ENCODE results near the gene ARHGAP18. TPM values are rescaled to one million over a fixed set of nuclear protein-coding genes. Genes with fewer than 3 reads are reported as not detected.
A peak's percentile ranks its signal among the peaks of the same experiment; 100 is the strongest.

ARHGAP18 gene
- total and polyA plus RNA-seq, 2 of the 13 experiments (the other 11 are each of a cell fraction or from before 2014, with no cell fraction given), result 58.2 to 115 TPM

DNA sequence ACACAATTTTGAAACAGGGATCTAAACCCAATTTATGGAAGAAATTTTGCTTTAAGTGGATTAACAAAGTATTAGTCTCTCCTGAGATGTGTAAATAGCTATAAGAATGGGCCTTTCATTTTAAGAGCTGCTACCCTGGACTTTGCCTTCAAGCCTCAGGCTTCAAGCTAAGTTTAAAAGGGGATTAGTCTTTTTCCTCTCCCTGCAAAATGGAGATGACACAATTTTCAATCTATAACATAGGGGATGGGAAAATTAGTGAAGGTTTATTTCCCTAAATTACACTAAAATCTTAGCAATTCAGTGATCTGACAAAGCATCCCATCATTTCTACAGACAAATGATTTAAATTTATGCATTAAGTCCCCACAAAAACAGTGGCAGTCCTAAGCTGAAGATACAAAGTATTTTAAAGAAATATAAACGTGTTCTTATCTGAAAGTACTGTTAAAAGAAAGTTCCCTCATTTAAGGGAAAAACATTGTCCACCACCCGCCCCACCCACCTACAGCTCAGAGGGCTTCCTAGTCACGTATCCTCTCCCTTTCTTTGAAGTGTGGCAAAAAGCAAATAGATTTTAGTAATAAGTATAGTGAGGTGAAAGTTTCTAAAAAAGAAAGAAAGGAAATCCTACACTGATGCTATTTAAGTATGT, 14.5 kb downstream of the ARHGAP18 start (continued):
- TF ChIP-seq TARDBP (CRISPR knock-in tag; IDR thresholded peaks at IDR 0.05) (peak; percentile 72; the same call in 1 of the 2 replicates), ZNF160 (CRISPR knock-in tag; IDR thresholded peaks at IDR 0.05) (no peak), ZSCAN21 (CRISPR knock-in tag; IDR thresholded peaks at IDR 0.05; ENCODE audit: borderline replicate concordance) (no peak), POLR2AphosphoS2 (IDR thresholded peaks at IDR 0.05; ENCODE audit: low read depth, low read length) (no peak), ZFP41 (CRISPR knock-in tag; IDR thresholded peaks at IDR 0.05; ENCODE audit: borderline replicate concordance) (no peak), ATF7 (IDR thresholded peaks at IDR 0.05) (no peak), ATF7 (CRISPR knock-in tag; IDR thresholded peaks at IDR 0.05) (no peak; the same call in 1 of the 2 replicates), HDAC1 (CRISPR knock-in tag; IDR thresholded peaks at IDR 0.05) (0 out of 2 replicates have a peak, but pooled peaks have one; percentile 32), NR3C1 (CRISPR knock-in tag; IDR thresholded peaks at IDR 0.05) (no peak)
- TF ChIP-seq, protein P1, sequence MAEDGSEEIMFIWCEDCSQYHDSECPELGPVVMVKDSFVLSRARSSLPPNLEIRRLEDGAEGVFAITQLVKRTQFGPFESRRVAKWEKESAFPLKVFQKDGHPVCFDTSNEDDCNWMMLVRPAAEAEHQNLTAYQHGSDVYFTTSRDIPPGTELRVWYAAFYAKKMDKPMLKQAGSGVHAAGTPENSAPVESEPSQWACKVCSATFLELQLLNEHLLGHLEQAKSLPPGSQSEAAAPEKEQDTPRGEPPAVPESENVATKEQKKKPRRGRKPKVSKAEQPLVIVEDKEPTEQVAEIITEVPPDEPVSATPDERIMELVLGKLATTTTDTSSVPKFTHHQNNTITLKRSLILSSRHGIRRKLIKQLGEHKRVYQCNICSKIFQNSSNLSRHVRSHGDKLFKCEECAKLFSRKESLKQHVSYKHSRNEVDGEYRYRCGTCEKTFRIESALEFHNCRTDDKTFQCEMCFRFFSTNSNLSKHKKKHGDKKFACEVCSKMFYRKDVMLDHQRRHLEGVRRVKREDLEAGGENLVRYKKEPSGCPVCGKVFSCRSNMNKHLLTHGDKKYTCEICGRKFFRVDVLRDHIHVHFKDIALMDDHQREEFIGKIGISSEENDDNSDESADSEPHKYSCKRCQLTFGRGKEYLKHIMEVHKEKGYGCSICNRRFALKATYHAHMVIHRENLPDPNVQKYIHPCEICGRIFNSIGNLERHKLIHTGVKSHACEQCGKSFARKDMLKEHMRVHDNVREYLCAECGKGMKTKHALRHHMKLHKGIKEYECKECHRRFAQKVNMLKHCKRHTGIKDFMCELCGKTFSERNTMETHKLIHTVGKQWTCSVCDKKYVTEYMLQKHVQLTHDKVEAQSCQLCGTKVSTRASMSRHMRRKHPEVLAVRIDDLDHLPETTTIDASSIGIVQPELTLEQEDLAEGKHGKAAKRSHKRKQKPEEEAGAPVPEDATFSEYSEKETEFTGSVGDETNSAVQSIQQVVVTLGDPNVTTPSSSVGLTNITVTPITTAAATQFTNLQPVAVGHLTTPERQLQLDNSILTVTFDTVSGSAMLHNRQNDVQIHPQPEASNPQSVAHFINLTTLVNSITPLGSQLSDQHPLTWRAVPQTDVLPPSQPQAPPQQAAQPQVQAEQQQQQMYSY (CRISPR knock-in tag; IDR thresholded peaks at IDR 0.05), result no peak
- TF ChIP-seq, protein P2, sequence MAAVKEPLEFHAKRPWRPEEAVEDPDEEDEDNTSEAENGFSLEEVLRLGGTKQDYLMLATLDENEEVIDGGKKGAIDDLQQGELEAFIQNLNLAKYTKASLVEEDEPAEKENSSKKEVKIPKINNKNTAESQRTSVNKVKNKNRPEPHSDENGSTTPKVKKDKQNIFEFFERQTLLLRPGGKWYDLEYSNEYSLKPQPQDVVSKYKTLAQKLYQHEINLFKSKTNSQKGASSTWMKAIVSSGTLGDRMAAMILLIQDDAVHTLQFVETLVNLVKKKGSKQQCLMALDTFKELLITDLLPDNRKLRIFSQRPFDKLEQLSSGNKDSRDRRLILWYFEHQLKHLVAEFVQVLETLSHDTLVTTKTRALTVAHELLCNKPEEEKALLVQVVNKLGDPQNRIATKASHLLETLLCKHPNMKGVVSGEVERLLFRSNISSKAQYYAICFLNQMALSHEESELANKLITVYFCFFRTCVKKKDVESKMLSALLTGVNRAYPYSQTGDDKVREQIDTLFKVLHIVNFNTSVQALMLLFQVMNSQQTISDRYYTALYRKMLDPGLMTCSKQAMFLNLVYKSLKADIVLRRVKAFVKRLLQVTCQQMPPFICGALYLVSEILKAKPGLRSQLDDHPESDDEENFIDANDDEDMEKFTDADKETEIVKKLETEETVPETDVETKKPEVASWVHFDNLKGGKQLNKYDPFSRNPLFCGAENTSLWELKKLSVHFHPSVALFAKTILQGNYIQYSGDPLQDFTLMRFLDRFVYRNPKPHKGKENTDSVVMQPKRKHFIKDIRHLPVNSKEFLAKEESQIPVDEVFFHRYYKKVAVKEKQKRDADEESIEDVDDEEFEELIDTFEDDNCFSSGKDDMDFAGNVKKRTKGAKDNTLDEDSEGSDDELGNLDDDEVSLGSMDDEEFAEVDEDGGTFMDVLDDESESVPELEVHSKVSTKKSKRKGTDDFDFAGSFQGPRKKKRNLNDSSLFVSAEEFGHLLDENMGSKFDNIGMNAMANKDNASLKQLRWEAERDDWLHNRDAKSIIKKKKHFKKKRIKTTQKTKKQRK (IDR thresholded peaks at IDR 0.05; ENCODE audit: low read length), result no peak
- TF ChIP-seq, protein P3, sequence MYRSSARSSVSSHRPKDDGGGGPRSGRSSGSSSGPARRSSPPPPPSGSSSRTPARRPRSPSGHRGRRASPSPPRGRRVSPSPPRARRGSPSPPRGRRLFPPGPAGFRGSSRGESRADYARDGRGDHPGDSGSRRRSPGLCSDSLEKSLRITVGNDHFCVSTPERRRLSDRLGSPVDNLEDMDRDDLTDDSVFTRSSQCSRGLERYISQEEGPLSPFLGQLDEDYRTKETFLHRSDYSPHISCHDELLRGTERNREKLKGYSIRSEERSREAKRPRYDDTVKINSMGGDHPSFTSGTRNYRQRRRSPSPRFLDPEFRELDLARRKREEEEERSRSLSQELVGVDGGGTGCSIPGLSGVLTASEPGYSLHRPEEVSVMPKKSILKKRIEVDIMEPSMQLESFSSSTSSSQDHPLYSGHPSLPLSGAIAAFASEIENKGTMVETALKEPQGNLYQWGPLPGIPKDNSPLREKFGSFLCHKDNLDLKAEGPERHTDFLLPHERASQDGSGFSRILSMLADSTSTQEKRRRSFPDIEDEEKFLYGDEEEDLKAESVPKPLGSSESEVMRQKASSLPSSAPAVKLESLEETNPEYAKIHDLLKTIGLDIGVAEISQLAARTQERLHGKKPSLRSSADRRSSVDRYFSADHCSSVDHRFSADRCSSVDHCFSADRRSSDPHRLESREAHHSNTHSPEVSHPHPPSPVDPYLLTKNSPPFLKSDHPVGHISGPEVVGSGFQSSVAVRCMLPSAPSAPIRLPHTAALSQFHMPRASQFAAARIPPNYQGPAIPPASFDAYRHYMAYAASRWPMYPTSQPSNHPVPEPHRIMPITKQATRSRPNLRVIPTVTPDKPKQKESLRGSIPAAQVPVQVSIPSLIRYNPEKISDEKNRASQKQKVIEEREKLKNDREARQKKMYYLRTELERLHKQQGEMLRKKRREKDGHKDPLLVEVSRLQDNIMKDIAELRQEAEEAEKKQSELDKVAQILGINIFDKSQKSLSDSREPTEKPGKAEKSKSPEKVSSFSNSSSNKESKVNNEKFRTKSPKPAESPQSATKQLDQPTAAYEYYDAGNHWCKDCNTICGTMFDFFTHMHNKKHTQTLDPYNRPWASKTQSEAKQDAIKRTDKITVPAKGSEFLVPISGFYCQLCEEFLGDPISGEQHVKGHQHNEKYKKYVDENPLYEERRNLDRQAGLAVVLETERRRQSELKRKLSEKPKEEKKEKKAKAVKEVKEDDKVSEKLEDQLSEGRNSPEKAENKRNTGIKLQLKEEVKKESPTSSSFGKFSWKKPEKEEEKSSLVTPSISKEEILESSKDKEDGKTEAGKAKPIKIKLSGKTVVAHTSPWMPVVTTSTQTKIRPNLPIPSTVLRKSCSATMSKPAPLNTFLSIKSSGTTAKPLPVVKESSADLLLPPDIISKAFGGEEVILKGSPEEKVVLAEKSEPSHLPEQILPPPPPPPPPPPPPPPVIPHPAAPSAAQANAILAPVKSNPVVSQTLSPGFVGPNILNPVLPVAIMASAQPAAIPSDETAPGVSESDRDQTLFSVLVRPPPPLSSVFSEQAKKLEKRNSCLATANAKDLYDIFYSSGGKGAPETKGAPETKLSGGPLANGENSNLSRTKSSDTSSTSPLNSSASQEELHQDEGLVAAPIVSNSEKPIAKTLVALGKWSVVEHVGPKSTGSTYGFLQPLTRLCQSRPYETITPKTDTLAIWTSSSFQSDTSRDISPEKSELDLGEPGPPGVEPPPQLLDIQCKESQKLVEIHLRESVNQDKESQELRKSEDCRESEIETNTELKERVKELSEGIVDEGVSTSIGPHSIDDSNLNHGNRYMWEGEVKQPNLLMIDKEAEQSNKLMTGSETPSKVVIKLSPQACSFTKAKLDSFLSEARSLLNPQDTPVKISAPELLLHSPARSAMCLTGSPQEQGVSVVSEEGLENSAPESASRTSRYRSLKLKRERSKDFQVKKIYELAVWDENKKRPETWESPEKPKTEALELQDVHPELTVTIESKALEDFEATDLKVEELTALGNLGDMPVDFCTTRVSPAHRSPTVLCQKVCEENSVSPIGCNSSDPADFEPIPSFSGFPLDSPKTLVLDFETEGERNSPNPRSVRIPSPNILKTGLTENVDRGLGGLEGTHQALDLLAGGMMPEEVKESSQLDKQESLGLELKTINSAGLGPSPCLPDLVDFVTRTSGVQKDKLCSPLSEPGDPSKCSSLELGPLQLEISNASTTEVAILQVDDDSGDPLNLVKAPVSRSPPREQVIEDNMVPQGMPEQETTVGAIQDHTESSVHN (CRISPR knock-in tag; IDR thresholded peaks at IDR 0.05), result no peak
